NCI-H1417 treated with DMSO at 0.1 percent for 48 hours (cell line): Measurements from ENCODE around the gene UBE2H.
A peak's percentile ranks its signal among the peaks of the same experiment; 100 is the strongest.
"Not testable (repeated sequence)": the region's sequence is repeated elsewhere in the genome, so short reads cannot be mapped to it uniquely, and the experiment has no call there.

Experiments
- DNase-seq: peaks from one replicate; lab custom pipeline; 2025; lab: John Stamatoyannopoulos, UW

The UBE2H gene

DNA sequence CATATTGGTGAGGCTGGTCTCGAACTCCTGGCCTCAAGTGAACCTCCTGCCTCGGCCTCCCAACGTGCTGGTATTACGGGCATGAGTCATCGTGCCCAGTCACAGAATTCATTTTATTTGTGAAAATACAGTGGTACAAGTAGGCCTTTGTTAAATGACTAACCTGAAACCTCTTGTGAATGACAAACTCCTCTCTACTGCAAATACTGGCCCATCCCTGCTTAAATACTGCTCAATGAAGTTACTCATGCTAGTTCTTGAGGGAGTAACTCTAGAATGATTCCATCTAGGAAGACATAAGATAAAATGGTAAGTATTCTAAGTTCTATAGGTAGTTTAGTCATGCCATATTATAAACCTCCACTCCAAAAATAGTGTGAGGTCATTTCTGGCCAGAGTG, 80.7 kb downstream of the UBE2H start:
- no peak for DNase-seq

DNA sequence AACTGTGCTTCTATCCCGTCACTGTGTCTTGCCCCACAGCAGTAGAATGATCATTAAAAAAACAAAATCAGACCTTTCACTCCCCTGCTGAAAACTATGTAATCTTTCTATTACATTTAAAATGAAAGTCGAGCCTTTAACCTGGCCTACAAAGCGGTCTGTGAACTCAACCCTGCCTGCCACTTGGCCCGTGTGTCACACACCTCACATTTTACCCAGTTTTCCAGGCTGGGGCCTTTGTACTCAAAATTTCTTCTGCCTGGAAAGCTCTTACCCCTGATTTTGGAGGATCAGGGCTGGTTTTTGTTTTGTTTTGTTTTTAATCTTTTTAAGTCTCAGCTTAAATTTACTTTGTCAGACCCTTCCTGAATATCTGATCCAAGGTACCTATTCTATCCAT, 82.1 kb downstream of the UBE2H start:
- DNase-seq: no peak

DNA sequence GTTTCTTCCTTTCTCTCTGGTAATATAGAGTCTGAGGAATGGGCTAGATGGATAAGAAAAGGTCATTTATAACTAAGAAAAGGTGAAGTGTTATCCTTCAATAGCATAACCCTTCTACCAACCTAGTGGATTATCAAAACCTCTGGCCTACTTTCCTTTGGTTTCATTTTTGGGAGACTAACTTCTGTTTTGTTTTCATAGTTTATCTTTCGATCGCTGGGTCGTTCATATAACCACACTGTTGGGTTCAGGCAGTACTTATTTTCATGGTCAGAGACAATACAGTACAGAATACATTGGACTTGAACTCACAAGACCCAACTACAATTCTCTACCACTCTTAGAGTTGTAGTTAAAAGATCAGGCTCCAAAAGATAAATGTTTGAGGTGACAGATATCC, 86.5 kb downstream of the UBE2H start:
- no peak for DNase-seq

DNA sequence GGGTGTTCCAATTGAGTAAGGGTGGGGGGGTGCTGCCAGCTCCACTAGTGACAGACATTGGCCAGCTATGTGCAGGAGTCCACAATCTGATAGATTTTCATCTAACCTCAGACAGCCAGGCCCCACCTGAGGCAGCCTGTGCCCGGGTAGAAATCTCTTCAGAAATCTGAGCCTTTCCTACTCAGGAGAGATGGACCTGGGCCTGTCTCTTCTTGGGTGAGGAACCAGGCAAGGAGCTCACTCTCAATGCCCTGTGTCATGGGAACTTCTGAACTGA, 86.9 kb downstream of the UBE2H start:
- no peak for DNase-seq

DNA sequence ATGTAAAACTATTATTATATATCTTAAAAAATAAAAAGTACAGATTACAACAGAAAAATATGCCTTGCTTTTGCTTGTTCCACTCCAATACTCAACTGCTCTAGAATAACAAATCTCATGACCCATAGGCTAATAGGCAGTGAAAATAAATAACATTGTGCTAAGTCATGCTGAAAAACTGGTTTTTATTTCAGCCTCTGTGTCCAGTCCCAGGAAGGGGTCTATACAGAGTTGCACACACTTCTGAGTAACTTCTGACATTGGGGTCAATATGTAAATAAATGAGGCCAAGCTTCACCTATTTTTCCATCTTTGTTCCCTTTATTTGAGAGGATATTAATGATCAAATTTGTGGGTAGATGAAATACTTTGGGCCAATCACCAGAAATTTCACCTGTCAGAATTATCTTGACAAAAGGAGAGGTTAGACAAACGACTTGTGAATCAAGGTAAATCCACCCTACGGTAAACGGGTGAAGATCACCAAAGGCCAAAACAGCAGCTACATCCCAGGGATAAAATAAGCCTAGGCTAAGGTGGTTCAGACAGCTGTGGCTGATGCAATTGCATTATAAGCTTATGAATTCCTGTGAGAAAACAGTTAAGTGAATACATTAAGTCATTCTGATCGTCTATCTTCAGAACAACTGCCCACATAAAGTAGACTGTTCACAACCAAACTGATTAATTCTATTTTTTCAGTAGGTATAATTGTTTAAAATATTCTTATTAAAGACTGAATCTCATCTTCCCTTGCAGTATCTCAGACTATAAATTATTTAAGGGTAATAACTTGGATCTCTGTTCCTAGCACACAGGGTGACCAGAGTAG, 87.5 kb downstream of the UBE2H start:
- DNase-seq: no peak

DNA sequence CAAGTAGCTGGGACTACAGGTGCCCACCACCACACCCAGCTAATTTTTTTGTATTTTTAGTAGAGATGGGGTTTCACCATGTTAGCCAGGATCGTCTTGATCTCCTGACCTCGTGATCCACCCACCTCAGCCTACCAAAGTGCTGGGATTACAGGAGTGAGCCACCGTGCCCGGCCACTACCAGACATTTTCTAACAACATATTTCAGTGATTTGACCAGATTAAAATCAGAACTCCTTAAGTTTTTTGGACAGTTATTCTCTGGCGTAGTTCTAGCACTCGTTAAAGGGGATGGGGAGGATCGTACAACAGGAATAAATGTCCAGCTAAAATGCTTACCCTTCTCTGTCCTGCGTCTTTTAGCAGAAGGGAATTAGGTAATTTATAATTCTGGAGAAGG, 88.1 kb downstream of the UBE2H start:
- DNase-seq: not testable (repeated sequence)

DNA sequence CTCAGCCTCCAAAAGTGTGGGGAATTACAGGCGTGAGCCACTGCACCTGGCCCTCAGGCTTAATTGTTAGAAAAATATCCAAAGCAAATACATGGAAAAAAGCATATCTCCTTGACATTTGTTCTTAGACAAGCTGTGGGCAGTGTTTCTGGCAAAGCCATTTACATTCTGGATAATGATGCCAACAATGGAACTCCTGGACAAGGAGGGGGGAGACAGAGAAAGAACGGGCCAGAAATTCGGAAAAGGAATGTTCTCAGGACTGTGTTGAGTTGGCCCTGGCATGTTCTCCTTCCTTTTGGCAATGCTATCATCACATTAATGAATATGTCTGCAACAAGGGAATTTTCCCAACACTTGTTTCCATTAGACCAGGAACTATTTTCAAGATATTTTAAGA, 88.7 kb downstream of the UBE2H start:
- DNase-seq: no peak

DNA sequence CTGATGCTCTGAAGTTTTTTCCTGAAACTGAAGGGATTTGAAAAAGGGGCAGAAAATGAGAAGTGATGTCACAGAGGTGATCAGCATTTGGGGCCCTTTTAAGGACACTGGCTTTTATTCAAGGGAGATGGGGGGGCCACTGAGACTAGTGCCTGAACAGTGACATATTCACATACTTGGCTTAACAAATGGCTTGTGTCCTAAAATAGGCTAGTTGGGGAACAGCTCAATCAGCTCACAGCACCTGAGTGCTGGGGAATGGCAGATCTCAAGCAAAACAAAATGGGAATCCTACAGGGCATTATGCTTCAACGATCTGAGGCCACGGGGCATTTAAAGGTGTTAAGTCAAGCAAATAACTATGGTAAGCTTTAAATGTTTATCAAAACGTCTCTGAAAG, 90.1 kb downstream of the UBE2H start:
- DNase-seq: no peak

DNA sequence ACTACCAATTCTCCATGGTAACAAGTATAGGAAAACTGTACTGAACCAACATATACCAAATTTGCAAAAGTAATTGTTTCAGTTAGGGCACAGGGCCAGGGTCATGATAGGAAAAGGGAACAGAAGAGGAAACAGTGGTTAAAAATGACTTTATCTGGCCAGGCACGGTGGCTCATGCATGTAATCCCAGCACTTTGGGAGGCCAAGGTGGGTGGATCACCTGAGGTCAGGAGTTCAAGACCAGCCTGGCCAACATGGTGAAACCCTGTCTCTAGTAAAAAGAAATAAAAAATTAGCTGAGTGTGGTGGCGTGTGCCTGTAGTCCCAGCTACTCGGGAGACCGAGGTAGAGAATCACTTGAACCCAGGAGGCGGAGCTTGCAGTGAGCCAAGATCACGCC, 92.0 kb downstream of the UBE2H start:
- DNase-seq: not testable (repeated sequence)

DNA sequence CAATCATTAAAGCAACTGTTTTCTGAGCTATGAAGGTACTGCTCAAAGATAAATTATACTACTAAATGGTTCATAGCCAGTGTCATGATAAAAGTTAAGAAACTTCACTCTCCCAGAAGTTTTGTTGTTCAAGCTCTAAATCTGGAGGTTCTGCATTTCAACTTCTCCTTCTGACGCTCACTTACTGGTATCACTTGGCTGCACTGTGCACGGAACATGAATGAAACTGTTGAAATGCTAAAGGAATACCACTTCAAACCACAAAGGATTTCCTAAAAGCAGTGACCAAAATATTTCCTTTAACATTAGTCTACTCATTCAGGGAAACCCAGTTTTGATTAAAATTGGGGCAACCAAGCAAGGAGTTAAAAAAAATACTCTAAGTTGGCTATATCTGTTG, 93.6 kb downstream of the UBE2H start:
- no peak for DNase-seq

DNA sequence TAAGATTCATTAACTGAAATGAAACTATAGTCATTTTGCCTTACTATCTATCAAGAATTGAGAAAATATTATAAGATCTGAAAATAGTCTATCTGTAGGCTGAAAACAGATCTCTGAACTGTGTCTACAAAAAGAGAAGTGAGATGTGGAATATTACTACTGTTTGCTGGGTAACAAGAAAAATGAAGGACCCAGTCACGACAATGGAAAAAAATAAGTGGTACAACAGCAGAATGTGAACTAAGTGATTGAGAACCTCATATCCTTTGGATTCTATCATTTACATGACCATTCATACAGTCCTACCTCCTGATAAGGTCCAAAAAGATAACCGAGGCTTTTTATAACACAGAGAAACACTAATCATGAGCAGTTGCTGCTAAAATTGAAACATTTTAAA, 94.3 kb downstream of the UBE2H start:
- no peak for DNase-seq

DNA sequence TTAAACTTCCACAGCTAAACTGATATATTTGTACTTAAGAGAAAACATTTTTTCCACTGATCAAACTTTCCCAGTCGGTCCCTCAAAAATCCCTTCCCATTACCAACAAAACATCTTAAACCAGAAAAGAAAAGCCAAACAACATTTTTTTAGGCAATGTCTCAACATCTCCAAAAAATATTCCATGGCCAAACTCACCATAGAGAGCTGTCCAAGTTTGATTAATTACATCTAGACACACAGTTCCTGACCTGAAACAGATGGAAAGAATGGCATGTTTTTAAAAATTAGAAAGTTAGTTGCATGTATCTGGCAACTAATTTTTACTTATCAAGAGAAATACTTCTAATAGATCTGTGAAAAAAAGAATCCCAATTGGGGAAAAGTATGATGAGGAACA, 95.4 kb downstream of the UBE2H start:
- DNase-seq: no peak

DNA sequence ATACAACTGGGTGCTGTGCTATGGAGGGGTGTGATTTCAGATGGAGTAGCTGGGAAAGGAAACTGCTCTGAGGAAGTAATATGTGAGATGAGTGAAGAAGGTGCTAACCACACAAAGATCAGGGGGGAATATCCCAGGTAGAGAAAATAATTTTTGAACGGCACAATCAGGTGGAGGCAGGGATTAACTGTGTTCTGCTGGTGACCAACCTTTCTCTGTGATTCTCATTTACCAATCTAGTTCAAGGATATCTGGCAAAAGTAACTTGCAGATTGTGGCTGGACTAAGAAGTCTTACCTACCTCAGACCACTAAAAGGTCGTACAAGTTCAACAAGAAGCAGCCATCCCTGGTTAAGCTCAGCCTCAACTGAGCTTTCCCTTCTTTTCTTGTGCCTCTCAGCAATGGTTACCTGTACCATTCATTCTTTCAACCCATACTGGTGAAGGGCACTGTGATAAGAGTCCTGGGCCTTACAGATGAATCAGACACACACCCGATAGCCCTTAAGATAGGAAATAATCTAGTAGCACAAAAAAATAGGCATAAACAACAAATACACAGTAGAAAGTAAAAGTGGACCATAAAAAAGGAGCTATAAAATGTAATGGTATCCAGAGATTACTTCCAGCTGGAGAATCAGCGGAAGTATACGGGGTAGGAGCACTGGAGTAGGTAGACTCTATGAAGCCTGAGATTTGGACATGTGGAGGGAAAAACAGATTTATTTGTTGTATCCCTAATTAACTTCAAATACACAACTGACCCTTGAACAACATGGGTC, 96.6 kb downstream of the UBE2H start:
- DNase-seq: no peak

DNA sequence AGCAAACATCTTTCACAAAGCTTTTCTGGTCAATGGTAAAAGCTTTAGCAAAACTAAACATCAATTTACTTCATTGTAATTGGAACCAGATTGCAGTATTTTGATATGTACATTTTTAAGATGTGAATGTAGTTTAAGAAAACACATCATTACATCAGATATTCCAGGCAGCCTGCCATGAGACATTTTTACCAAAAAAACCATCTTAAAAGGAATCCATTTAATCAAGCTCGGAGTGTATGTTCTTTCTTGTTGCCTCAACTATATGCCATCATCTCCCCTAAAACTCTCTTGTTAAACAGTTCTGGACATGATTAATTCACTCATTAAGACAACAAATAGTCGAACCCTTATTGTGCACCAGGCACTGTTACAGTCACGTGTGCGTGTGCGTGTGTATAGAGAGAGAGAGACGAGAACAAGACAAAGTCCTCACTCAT, 97.5 kb downstream of the UBE2H start:
- DNase-seq: no peak

DNA sequence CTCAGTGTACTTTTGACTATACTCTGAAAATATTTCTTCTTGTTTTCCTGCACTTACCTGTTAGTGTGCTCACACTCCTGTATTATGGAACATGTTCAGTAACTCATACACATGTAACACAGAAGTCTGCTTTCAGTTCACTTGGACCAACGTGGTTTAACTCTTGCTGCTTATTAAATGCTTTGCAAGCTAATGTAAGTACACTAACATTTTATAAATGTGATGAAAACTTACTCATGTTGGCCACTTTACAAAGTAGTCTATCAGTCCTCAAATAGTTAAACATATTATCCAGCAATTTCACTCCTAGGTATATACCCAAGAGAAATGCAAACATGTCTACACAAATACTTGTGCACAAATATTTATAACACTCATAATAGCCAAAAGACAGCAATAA, 98.4 kb downstream of the UBE2H start:
- DNase-seq: no peak

DNA sequence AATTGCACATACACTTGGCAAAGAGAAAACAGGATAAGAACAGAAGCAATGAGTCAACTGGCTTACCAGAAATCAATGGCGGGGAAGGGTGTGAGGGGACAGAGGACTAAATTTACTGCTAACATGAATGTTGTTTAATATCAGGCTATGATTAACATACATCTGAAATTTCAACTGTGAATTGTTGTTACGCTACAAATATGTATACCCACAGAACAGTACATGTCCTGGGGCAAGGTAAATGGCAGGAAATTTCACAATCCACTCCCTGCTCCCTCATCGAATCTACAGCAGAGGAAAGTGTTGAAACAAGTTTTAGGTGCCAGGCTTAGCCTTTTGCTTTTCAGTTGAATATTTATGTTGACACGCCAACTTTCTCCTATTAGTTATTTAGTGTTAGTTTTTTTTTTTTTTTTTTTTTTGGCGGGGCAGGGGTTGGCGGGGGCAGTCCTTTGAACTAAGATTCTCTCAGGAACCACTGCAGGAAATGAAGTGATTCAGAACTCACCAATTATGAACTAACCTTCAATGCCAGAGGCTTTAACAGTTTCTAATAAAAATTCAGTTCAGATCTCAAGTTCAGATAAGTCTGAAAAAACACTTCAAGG, 99.0 kb downstream of the UBE2H start:
- no peak for DNase-seq

DNA sequence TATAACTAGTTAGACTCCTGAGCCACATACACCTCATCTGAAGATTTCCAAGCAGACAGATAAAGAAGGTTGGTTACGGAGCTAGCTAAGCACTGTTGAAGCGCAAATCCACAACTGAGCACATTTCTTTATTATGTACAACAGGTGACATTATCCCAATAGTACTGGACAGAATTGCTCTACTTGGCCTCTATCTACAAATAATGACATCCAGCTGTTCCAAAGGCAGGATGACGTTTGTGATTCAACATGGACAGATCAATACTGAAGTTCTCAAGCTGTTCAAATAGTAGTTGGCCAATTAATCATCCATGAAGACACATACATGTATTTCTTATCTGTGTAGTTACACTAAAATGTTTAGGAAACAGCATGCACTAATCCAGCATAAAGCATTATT, 101.0 kb downstream of the UBE2H start:
- no peak for DNase-seq

DNA sequence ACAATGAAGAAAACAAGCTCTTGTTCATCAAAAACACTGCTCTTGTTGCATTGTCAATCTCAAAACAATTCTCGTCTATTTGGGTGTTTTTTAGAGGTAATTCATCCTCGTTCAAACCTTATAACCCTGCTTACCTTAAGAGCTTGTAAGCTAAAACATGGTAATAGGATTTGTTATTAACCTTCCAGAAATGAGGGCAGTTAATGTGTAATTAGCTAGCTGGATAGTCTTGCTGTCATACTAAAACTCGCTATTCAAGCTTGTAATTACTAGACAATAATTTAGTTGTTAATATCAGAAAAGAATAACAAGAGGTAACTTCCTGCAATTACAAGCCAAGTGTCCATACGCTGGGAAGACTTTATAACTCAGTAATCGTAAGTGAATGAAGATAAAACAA, 101.6 kb downstream of the UBE2H start:
- peak; percentile 55 for DNase-seq

DNA sequence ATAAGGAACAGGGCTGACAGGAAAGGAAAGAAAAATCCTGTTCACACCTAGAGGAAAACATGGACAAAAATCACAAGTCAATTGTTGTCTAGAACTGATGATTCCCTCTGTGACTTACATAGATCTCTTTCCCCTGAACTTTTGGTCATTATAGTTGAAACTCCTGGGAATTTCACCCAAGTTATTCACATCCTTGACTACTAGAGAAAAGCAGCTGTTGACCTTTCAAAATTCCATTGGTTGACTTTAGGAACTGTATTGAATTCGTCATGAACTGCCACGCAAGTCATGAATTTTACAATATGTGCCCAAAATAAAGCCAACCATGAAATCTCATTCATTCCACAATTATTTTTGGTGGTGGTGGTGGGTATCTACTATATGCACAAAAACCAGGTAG, 104.3 kb downstream of the UBE2H start:
- no peak for DNase-seq

DNA sequence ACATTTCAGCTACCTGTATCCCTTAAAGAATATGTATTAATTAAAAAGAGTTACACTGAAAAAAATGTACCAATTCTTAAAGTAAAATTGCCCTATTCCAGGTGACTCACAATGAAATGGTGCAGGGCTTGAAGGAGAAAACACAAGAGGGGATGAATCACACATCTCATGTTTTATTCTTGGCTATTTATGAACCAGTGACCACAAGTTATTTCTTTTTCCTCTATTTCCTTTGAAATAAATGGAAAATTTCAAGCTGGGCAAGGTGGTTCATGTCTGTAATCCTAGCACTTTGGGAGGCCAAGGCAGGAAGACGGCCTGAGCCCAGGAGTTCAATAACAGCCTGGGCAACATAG, 106.8 kb downstream of the UBE2H start:
- DNase-seq: no peak

DNA sequence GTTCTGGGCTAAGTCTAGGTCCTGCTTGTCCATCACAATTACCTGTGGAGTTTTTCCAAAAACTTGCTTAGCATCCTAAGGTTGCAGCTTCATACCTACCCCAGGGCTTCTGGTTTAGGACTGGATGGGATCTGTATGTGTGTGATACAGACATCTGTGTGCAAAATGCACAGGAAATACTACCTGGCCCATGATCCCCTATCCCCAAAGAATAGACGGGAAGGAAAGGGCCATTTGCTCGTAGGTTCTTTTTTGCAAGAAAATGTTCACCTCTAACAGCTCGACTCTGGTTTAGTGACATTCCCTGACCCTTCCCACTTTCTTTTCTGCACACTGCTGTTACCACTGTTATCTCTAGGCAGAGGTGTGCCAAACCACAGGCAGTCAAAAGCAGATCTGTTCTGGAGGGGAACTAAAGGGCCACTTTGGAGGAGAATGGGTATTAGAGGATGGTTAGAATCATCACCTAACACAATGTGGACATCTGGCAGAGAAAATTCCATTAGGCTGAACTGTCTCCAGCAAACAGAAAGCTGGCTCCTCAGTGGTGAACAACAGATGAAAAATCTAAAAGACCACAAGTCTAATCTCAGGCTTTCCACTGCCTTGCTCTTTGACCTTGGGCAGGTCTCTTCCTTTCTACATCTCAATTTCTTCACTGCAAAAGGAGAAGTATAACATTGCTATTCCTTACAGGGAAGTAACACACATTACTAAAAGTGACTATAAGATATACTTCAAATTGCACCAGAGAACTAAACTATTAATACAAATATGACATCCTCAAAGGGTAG, 107.4 kb downstream of the UBE2H start:
- DNase-seq: no peak

DNA sequence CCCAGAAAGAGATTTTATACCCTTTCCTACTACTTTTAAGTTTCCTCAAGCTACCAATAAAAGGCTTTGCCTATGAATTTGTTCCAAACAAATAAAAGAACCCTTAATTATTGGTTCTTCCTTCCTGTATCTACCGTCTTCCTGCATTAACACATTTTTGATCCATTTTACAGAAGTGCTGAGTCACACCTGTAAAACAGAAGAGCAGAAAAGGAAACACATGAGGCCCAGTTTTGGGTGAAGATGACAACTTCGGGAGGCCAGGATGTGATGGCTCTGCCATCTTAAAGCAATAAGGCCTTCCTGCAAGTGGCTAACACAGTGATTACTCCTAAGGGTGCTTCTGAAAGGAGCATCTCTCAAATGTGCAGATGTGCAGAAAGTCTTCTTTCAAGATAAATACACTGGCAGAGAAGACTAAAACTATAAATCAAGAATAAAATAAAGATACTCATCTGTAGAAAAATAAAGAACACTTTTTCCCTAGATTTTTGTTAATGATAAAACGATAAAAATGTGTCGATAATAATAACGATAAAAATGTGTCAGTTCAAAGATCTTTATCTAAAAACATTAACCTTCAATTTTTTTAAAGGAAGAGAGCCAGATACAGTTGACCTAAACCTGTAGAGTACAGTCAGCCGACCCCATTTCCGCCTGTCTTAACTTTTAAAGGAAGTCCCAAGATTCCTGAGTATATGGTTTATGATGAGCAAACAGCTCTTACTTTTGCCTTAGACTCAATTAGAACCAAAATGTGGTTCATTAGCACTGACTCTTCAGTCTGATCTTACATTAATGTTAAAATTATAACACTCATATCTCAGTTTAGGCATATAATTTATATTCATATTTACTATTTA, 108.6 kb downstream of the UBE2H start:
- DNase-seq: no peak
